GM19438 (cell line): ENCODE results near the gene PCDHA4.

ENCODE experiments used
- ATAC-seq: cut with Tn5 transposase; IDR thresholded peaks from one replicate; pipeline ENCODE4 v1.9.1; 2021; ENCODE audit warnings: low read depth; ENCODE audit not compliant: unreplicated experiment

The PCDHA4 gene

GRCh38 chr5:140855772-140856674 is 49.2 kb downstream of the PCDHA4 start, which contains the start of gene PCDHA10:
Gene PCDHA10, plus strand, starts transcription at chr5:140855897. Its CDS starts 152 bp downstream, at chr5:140856049.
- no peak for ATAC-seq

- ATAC-seq = no peak
Observed at GRCh38 chr5:140857177-140857986, 50.5 kb downstream of the PCDHA4 start.

- ATAC-seq = no peak
Observed at GRCh38 chr5:140857987-140858240, 51.0 kb downstream of the PCDHA4 start.

- ATAC-seq = no peak
Observed at GRCh38 chr5:140862441-140863295, 55.8 kb downstream of the PCDHA4 start.
